Measurements from ENCODE around the gene RAB28.

GRCh38 chr4:13452927-13453579 is 31.1 kb downstream of the RAB28 start:
- no peak for TF ChIP-seq CTCF (IDR thresholded peaks at IDR 0.05)
- TF ChIP-seq EZH2phosphoT487 (IDR thresholded peaks at IDR 0.05): no peak
